GM18505 (cell line): ENCODE results near the gene ADAT1.
A peak's percentile ranks its signal among the peaks of the same experiment; 100 is the strongest.
"Not testable (repeated sequence)": the region's sequence is repeated elsewhere in the genome, so short reads cannot be mapped to it uniquely, and the experiment has no call there.

Experiments
- ATAC-seq: cut with Tn5 transposase; IDR thresholded peaks from one replicate; pipeline ENCODE4 v1.9.1; 2021; ENCODE audit not compliant: unreplicated experiment
- POLR2A ChIP-seq: IDR thresholded peaks from 4 replicates; pipeline ENCODE4 v1.6.1; 2011; ENCODE audit warnings: borderline replicate concordance; ENCODE audit not compliant: insufficient read depth, insufficient read length; ENCODE audit errors: extremely low read depth

ADAT1 gene

DNA sequence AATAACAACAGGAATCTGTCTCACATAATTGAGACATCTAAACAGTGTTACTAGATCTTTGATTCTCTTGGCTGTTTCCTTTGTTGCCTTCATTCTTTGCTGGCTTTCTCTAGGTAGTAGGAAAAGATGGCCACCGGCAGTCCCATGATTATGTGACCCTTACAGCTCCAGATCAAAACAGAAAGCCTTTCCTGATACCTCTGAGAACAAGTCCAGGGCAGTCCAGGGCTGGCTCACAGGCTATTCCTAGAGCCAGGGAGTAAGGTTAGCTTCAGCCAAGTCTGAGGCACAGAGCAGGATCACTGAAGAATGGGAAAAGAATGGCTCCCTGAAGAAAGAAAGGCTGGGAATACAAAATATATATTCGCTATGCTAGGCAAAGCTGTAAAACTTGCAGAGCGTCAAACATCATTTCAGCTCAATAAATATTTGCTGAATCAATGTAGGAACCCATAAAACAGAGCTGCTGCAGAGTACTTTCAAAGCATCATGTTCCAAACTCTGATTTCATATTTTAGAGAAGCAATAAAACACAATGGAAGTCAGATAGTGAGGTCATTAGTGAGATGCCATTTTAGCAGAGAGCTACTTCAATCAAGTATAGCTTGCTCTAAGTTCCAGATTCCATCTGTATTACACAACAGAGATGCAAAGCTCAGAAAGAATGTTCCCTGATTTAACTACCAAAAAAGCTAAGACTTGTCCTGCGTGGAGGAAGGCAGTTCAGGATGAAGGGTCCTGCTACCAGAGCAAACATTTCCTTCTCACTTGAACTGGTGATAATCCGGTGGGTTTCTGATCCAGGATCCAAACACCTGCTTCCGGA, 23.4 kb downstream of the ADAT1 start:
- no peak for ATAC-seq
- no peak for TF ChIP-seq POLR2A

DNA sequence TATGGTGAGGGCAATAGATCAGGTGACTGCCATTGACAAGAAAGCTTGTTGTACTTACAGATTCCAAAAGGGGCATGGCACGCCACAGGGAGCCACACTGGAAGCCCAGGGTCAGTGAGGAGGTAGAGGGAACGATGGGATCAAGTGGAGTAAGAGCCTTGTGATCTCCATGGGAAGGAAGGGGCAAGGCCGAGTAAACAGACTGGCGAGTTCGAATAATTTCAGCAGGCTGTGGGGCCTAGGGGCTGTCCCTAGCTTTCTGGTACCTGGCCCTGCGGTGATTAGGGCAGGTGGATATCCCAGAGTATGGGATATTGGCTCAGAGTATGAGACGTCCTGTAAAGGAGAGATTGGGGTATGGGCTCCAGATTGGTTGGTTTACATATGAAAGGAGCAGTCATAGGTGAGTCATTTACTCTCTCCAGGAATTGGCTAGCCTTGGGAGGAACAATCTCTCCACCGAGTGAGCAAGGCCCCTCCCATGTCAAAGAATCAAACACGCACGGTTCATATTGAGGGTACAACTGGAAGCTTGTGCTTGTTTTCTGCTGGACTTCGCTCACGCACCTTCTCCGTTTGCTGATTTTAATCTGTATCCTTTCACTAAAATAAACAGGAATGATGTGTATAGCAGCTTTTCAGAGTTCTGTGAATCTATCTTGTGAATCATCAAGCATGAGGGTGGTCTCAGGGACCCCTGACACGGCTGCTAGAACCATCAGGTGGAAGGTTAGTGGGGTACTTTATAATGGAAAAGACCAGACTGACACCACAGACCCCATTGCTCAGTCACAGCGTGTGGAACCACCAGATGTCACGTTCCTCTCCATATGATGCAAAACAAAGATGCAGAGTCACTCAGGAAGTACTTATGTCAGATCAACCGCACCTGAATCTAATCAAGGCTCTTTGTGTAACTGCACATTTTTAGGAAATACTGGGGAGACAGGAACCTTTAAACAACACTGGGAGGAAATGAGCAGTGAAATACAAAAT, 29.0 kb downstream of the ADAT1 start:
- no peak for ATAC-seq
- no peak for TF ChIP-seq POLR2A

DNA sequence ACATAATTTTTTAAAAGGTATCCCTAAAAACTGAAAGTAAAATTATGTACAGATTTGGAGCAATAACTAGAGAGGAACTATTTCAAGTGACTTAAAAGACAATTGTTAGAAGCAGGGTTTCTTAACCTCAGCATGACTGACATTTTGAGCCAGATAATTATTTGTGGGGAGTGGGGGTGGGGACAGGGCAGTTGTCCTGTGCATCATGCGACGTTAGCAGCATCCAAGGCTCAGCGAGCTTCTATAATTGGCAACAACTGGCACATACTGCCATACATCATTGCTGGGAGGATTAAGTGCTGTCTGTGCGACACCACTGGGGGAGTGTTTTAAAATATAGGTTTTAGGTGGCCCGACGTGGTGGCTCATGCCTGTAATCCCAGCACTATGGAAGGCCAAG, 29.8 kb downstream of the ADAT1 start:
- ATAC-seq, result no peak
- no peak for TF ChIP-seq POLR2A

DNA sequence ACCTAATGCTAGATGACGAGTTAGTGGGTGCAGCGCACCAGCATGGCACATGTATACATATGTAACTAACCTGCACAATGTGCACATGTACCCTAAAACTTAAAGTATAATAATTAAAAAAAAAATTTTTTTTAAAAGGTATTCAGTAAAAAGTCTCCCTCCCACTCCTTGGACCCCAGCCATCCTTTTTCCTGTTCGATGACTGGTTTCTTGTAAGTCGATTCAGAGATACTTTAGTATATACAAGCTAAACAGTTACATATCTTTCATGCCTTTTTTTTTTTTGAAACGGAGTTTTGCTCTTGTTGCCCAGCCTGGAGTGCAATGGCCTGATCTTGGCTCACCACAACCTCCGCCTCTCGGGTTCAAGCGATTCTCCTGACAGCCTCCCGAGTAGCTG, 31.2 kb downstream of the ADAT1 start:
- ATAC-seq, result not testable (repeated sequence)

DNA sequence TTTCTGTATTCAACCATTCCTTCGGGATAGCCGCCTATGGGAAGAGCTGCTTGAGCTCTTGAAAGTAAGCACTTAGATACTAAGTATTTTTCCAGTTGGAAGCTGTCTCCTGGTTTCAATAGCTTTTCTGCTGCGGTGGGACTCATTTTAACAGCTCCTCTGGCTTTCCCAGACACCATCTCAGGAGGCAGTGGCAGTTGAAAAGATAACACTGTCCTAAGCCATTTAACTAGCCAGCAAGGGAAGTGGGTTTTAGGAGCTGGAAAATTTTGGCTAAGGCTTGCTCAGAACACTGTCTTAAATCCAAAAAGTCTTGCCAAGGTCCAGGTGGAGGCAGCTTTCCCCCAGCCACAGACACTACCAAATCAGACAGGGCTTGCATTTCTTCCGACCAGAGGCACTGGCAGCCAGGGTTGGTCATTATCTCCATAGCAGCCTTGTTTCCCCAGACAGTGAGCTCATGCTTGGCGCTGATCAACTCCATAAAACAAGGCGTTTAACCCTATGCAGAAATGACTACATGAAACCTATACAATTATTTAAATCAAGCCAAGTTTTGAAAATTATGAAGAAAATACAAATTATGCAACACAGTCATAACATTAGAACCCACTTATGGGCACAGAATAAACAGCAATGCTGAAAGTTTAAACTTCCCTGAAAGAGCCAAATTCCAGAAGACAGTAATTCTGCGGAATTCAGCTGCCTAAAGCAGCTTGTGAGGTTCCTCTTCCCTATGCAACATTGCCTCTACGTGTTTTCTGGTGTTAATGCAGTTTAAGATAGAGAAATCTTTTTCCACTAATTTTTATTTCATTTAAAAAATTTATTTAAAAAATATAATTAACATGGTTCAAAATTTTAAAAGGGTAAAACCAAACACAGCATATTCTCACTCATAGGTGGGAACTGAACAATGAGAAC, 31.9 kb downstream of the ADAT1 start:
- no peak for TF ChIP-seq POLR2A
- no peak for ATAC-seq

DNA sequence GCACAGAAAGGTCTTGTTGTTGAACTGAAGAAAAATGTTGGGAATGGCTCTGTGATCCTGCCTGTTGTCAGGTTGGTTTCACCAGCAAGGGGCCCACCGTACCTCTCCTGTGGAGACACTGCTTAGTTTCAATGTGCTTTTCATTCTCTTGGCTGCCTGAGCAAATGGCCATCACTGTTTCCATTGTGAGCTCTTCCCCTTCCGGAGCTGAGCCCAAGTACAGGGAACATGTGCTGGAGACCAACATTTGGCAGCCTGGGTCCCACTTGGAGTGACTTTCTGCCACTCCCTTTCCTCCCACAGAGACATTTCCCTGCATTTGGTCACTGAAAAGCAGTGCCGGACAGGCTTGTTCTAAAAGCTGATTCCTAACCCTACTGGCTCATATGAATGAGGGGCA, 33.8 kb downstream of the ADAT1 start:
- ATAC-seq, result no peak

DNA sequence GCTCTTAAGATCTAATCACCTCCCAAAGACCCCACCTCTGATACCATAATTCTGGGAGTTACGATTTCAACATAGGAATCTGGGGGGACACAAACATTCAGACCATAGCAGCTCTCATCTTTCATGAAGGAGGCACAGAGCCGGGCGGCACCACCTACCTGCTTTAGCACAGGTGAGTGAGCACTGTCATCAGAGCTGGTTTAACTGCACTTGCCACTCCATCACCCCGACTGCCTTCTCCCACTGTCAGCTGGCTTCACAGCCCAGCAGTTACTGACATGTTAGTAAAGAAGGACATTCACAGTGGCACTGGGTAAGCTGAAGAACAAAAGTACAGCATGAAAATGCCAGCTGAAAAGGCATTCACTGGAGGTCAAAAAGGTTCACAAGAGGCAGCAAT, 34.4 kb downstream of the ADAT1 start:
- no peak for ATAC-seq
- no peak for TF ChIP-seq POLR2A

More for the DNA sequence above, 33.8 kb downstream of the ADAT1 start:
- no peak for TF ChIP-seq POLR2A

DNA sequence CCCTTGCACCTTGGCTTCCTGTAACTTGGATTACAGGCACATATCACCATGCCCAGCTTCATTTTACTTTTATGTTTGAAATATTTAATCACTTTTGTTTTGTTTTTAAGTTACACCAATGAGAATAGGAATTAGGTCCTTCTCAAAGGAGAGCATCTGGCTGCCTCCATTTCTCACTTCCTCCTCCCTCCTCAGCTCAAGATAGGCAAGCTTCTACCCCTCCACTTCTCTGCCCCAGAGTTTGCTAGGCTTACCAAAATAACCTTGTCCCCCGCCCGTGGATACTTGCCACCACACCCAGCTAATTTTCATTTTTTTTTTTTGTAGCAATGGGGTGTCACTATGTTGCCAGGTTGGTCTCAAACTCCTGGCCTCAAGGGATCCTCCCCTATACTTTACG, 39.0 kb downstream of the ADAT1 start:
- ATAC-seq, result peak; percentile 61
- TF ChIP-seq POLR2A, result no peak

DNA sequence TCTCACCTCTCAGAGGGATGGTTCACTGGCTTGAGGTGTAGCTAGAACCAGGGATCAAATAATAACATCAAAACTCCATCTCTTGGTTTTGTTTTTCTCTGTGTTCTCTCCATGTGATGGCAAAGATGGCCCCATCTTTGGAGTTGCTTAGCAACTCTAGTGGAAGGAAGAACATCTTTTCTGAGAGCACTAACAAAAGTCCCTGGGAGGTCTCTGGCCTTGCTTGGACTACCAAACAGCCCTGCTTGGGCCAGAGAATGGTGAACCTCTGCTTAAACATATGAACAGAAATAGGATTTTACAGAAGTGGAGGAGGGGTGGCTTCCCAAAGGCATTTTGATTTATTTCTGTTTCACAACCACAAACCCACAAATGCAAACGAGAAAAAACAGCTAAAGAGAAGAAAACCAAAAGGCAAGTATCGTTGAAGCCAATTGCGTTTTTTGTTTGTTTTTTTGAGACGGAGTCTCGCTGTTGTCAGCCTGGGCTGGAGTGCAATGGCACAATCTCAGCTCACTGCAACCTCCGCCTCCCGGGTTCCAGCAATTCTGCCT, 43.7 kb downstream of the ADAT1 start:
- ATAC-seq, result no peak
- no peak for TF ChIP-seq POLR2A

DNA sequence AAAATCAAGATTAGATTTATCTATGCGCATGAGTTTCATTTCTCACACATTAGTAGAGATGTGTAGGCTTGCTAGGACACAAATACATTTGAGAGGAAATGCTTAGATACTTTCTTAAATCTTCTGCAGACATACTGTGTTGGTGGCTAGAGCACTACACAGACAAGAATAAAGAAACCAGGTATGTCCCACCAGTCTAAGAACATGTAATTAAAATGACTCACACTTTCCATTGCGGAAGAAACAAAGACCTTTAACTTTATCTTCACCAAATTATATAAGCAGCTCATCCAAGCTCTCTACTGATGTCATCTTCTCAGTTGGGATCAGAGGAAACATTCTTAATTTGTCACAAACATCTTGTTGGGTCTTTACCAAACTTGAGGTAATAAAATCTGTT, 44.4 kb downstream of the ADAT1 start:
- no peak for ATAC-seq
- no peak for TF ChIP-seq POLR2A

DNA sequence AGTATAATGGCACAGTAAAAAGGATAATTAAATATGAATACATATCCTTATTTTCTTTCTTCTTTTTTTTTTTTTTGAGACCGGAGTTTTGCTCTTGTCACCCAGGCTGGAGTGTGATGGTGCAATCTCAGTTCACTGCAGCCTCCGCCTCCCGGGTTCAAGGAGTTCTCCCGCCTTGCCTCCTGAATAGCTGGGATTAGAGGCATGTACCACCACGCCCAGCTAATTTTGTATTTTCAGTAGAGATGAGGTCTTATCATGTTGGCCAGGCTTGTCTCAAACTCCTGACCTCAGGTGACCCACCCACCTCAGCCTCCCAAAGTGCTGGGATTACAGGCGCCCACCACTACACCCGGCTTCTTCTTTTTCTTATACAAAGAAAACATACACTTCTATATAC, 44.9 kb downstream of the ADAT1 start:
- TF ChIP-seq POLR2A, result no peak
- no peak for ATAC-seq

DNA sequence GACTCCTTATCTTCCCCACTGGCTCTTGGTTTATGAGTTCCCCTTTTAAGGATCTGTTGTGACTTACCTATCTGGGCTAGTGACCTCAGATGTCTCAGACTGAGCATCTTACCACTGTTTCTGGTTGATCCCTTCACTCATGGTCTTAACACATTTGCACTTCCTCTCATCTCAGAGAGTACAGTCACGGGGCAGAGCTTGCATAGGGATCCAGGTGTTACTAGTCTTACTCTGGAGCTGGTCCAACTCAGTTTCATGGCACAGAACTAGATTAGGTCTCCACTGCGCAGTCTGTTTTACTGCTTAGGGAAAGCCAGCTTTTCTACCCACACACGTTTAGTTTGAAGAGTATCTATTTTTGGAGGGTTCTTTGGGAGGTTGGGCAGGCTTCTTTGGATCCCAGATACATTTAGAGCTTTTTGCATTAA, 46.7 kb downstream of the ADAT1 start:
- TF ChIP-seq POLR2A, result no peak
- ATAC-seq, result peak; percentile 78
